ENCODE results near the gene NAV3. TPM values are rescaled to one million over a fixed set of nuclear protein-coding genes. Genes with fewer than 3 reads are reported as not detected.
A peak's percentile ranks its signal among the peaks of the same experiment; 100 is the strongest.

The NAV3 gene
- total and polyA plus RNA-seq, 9 of the 15 experiments (the other 6 are each of a cell fraction or from before 2014, with no cell fraction given), result 0.04 TPM; not detected in 8

DNA sequence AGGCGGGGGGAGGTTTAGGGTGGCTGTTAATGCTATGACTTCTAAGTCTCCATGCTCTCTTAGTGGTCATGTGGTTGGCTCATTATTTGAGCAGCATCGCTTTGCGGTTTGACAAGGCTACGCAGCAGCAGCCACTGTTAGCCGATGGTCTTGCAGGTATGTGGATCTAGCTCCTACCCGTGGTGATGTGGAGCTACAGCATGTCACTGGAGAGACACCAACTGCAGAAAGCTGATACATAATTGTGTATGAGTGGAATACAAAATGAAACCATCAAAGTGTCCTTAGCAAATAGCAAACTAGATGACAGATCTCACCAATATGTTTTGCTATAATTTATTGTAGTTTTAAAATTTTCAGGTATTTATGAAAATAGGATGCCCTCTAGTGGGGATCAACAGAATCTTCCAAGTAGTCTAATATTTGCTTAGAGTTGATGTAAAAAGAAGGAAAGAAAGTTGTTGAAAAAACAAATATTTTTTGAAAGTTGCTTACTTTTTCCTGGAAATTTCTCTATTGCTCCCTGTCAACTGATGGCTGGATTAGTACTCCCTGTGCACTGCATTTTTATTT lies 94.9 kb downstream of the NAV3 start:
- intact Hi-C loops (cut with micrococcal nuclease), result loop anchor here (5.0 kb wide), 1 partner anchor 1303 kb away; no protein-coding TSS in a partner anchor
- H3K9ac ChIP-seq (ENCODE audit: insufficient read depth in 1 of 2, low read depth in 2 of 2, low read length in 2 of 2), result no peak overlapping the region
- H3K4me3 ChIP-seq, result no peak overlapping the region
- CTCF ChIA-PET (ENCODE audit: low intra/inter-chr PET ratio), result no interaction called here
- H3K4me2 ChIP-seq (ENCODE audit: insufficient read depth, low read length), result no peak overlapping the region
- WGBS (ENCODE audit: insufficient coverage, low coverage, missing lambda C conversion rate), result 7% methylated on average over 6 of the region's 6 CpGs
- no peaks in the 10 kb centered on the region; the same call in 1 of the 2 replicates for H3K9me3 ChIP-seq (replicated peaks; ENCODE audit: control insufficient read depth, insufficient read depth, low read depth, low read length)
- no peaks in the 10 kb centered on the region for H3K36me3 ChIP-seq (ENCODE audit: control insufficient read depth, insufficient read depth, low read length)
- H3K27me3 ChIP-seq (ENCODE audit: control insufficient read depth in 2 of 2, insufficient read depth in 2 of 2, low read length in 2 of 2), result no peaks in the 10 kb centered on the region
- H2AFZ ChIP-seq (ENCODE audit: low read depth, low read length), result no peak overlapping the region
- no peak overlapping the region for H3K27ac ChIP-seq (ENCODE audit: extremely low read depth, low read depth, low read length)
- BruUV-seq (replicated peaks), result no TSS peak
- no peaks in the 10 kb centered on the region for H3K4me1 ChIP-seq (replicated peaks in 1 of 2; ENCODE audit: control insufficient read depth in 2 of 2, insufficient read depth in 2 of 2, low read length in 2 of 2)
- POLR2A ChIA-PET, result no interaction called here
- in situ Hi-C loops (cut with MboI), result no loop called here
- H3K79me2 ChIP-seq (ENCODE audit: control insufficient read depth, insufficient read depth, low read length), result no peaks in the 10 kb centered on the region
- DNase-seq (ENCODE audit: extremely low read depth in 1 of 4, low spot score in 3 of 4) (peak; percentile 9 to 34 (median 33)), FAIRE-seq (no peak), ATAC-seq (peak; percentile 66)
- H4K20me1 ChIP-seq (replicated peaks; ENCODE audit: control insufficient read depth, insufficient read depth, low read length), result no peaks in the 10 kb centered on the region
- H3K9me1 ChIP-seq (ENCODE audit: control insufficient read depth, insufficient read depth, low read length), result no peaks in the 10 kb centered on the region
- no peak for TF ChIP-seq ETV6 (IDR thresholded peaks at IDR 0.05; ENCODE audit: borderline replicate concordance in 1 of 2, low read depth in 2 of 2, low read length in 1 of 2)
- no peak for TF ChIP-seq ETV6 (CRISPR knock-in tag; IDR thresholded peaks at IDR 0.05; ENCODE audit: borderline replicate concordance)
- TF ChIP-seq PRMT5 (CRISPR knock-in tag; IDR thresholded peaks at IDR 0.05), result no peak
- TF ChIP-seq PPARD (CRISPR knock-in tag; IDR thresholded peaks at IDR 0.05), result no peak
- TF ChIP-seq, protein P1, sequence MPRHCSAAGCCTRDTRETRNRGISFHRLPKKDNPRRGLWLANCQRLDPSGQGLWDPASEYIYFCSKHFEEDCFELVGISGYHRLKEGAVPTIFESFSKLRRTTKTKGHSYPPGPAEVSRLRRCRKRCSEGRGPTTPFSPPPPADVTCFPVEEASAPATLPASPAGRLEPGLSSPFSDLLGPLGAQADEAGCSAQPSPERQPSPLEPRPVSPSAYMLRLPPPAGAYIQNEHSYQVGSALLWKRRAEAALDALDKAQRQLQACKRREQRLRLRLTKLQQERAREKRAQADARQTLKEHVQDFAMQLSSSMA (CRISPR knock-in tag; IDR thresholded peaks at IDR 0.05), result no peak
- TF ChIP-seq, protein P2, sequence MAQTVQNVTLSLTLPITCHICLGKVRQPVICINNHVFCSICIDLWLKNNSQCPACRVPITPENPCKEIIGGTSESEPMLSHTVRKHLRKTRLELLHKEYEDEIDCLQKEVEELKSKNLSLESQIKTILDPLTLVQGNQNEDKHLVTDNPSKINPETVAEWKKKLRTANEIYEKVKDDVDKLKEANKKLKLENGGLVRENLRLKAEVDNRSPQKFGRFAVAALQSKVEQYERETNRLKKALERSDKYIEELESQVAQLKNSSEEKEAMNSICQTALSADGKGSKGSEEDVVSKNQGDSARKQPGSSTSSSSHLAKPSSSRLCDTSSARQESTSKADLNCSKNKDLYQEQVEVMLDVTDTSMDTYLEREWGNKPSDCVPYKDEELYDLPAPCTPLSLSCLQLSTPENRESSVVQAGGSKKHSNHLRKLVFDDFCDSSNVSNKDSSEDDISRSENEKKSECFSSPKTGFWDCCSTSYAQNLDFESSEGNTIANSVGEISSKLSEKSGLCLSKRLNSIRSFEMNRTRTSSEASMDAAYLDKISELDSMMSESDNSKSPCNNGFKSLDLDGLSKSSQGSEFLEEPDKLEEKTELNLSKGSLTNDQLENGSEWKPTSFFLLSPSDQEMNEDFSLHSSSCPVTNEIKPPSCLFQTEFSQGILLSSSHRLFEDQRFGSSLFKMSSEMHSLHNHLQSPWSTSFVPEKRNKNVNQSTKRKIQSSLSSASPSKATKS (CRISPR knock-in tag; IDR thresholded peaks at IDR 0.05), result no peak
- no peak for TF ChIP-seq RFX7 (CRISPR knock-in tag; IDR thresholded peaks at IDR 0.05)
- TF ChIP-seq, protein P3, sequence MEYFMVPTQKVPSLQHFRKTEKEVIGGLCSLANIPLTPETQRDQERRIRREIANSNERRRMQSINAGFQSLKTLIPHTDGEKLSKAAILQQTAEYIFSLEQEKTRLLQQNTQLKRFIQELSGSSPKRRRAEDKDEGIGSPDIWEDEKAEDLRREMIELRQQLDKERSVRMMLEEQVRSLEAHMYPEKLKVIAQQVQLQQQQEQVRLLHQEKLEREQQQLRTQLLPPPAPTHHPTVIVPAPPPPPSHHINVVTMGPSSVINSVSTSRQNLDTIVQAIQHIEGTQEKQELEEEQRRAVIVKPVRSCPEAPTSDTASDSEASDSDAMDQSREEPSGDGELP (CRISPR knock-in tag; IDR thresholded peaks at IDR 0.05; ENCODE audit: borderline replicate concordance), result no peak
- TF ChIP-seq, protein P4, sequence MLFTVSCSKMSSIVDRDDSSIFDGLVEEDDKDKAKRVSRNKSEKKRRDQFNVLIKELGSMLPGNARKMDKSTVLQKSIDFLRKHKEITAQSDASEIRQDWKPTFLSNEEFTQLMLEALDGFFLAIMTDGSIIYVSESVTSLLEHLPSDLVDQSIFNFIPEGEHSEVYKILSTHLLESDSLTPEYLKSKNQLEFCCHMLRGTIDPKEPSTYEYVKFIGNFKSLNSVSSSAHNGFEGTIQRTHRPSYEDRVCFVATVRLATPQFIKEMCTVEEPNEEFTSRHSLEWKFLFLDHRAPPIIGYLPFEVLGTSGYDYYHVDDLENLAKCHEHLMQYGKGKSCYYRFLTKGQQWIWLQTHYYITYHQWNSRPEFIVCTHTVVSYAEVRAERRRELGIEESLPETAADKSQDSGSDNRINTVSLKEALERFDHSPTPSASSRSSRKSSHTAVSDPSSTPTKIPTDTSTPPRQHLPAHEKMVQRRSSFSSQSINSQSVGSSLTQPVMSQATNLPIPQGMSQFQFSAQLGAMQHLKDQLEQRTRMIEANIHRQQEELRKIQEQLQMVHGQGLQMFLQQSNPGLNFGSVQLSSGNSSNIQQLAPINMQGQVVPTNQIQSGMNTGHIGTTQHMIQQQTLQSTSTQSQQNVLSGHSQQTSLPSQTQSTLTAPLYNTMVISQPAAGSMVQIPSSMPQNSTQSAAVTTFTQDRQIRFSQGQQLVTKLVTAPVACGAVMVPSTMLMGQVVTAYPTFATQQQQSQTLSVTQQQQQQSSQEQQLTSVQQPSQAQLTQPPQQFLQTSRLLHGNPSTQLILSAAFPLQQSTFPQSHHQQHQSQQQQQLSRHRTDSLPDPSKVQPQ (CRISPR knock-in tag; IDR thresholded peaks at IDR 0.05; ENCODE audit: borderline replicate concordance), result no peak
- no peak for TF ChIP-seq GATAD2A (IDR thresholded peaks at IDR 0.05)
- TF ChIP-seq GABPA (tag; conservative IDR thresholded peaks at IDR 0.05; ENCODE audit: low read depth), result no peak
- no peak for TF ChIP-seq CC2D1A (IDR thresholded peaks at IDR 0.05)
- TF ChIP-seq, protein P5, sequence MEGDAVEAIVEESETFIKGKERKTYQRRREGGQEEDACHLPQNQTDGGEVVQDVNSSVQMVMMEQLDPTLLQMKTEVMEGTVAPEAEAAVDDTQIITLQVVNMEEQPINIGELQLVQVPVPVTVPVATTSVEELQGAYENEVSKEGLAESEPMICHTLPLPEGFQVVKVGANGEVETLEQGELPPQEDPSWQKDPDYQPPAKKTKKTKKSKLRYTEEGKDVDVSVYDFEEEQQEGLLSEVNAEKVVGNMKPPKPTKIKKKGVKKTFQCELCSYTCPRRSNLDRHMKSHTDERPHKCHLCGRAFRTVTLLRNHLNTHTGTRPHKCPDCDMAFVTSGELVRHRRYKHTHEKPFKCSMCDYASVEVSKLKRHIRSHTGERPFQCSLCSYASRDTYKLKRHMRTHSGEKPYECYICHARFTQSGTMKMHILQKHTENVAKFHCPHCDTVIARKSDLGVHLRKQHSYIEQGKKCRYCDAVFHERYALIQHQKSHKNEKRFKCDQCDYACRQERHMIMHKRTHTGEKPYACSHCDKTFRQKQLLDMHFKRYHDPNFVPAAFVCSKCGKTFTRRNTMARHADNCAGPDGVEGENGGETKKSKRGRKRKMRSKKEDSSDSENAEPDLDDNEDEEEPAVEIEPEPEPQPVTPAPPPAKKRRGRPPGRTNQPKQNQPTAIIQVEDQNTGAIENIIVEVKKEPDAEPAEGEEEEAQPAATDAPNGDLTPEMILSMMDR (IDR thresholded peaks at IDR 0.05 in 2 of 3, conservative IDR thresholded peaks at IDR 0.05 in 1 of 3; ENCODE audit: insufficient read depth in 2 of 3, low read depth in 1 of 3, low read length in 3 of 3), result peak; percentile 51 to 83 (median 73)
- no peak for TF ChIP-seq PTBP1 (IDR thresholded peaks at IDR 0.05; ENCODE audit: low read depth, low read length)
